ENCODE results near the gene DLGAP1. TPM values are rescaled to one million over a fixed set of nuclear protein-coding genes. Genes with fewer than 3 reads are reported as not detected.

Gene DLGAP1
- total RNA-seq, 3 donors from 2014 or later (not counting 1 experiment from before 2014, with no cell fraction given) = not detected

DNA sequence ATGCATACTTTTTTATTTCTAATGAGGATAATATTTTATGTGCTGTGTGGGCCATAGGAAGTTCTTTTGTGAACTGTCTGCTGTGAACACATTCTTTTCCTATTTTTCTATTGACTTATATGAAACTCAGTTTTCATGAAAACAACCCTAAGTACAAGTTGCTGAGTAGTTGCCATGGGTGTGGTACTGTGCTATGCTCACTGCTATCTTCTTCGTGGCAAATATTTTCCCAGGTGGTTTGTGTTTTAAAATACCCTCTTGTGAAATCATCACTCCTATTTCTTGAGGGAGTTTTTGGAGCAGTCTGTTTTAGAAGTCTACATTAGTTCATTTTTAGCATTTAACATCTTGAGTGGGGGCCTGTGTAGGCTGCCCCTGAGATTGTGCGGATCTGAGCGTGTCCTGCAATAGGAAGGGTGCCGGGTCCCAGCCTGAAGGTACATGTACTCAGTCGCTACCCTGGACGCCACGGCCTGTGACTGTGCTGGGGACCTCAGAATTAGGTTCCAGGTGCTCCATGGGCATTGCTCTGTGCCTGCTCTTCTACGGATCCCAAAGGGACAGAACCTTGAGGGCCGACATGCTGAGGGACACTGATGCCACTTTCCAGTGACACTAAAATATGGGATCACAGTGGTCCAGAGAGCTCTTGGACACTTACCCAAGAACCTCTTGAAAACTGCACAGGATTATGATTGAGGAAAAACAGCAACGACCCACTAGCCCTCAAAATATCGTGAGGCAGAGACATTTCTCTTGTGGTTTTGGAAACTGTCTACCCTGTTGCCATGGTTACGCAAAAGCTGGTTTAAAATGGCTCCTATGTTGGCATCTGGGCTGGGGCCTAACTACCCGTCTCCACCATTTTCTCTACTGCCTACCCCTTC lies 524.7 kb downstream of the DLGAP1 start:
- Mint-ChIP-seq H3K27ac (no peak overlapping the region), H3K36me3 (no peaks in the 10 kb centered on the region), H3K4me3 (no peak overlapping the region), H3K4me1 (no peaks in the 10 kb centered on the region), H3K27me3 (ENCODE audit: low read depth in 2 of 2) (no peaks in the 10 kb centered on the region), H3K9me3 (peaks cover 0 to 4% of the 10 kb centered on the region in 2 donors)
- TF ChIP-seq, protein P1, sequence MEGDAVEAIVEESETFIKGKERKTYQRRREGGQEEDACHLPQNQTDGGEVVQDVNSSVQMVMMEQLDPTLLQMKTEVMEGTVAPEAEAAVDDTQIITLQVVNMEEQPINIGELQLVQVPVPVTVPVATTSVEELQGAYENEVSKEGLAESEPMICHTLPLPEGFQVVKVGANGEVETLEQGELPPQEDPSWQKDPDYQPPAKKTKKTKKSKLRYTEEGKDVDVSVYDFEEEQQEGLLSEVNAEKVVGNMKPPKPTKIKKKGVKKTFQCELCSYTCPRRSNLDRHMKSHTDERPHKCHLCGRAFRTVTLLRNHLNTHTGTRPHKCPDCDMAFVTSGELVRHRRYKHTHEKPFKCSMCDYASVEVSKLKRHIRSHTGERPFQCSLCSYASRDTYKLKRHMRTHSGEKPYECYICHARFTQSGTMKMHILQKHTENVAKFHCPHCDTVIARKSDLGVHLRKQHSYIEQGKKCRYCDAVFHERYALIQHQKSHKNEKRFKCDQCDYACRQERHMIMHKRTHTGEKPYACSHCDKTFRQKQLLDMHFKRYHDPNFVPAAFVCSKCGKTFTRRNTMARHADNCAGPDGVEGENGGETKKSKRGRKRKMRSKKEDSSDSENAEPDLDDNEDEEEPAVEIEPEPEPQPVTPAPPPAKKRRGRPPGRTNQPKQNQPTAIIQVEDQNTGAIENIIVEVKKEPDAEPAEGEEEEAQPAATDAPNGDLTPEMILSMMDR (IDR thresholded peaks at IDR 0.05) = no peak
- Histone ChIP-seq H3K36me3 (ENCODE audit: control insufficient read depth, insufficient read depth, low read length) (no peaks in the 10 kb centered on the region), H3K4me1 (ENCODE audit: control insufficient read depth, insufficient read depth, low read length) (no peaks in the 10 kb centered on the region), H3K27ac (ENCODE audit: low read length) (no peak overlapping the region), H3K9me3 (ENCODE audit: control insufficient read depth, insufficient read depth, low read length) (no peaks in the 10 kb centered on the region), H3K4me3 (ENCODE audit: low read length) (no peak overlapping the region), H3K27me3 (ENCODE audit: control insufficient read depth, insufficient read depth, low read length) (no peaks in the 10 kb centered on the region)
- DNase-seq = no peak
- intact Hi-C loops (cut with micrococcal nuclease) = no loop called here
- 83% methylated on average over 13 of the region's 13 CpGs for WGBS (ENCODE audit: insufficient coverage)
- ATAC-seq = no peak

DNA sequence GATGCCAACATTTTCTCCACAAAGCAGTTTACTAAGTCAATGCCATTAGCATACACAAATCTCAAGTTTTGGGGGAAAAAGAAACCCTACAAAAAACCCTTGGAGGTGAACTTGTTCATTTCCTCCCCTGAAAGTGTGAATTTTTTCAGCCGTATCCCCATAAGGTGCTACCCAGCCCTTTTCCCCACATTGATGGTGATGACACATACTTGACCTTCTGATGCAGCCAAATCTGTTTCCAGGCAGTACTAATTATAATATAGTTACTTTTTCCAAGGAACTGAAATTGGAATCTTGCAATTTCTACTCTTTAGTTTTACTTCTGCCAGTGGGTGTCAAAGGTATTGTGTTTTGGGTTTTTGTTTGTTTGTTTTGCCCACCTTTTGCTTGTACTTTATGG lies 530.7 kb downstream of the DLGAP1 start:
- H3K27me3 ChIP-seq (ENCODE audit: control insufficient read depth, insufficient read depth, low read length) = no peaks in the 10 kb centered on the region
- no peak for ATAC-seq
- H3K27me3 Mint-ChIP-seq (ENCODE audit: low read depth in 2 of 2) = peaks cover 0 to 11% of the 10 kb centered on the region in 2 donors
- peaks cover 0 to 3% of the 10 kb centered on the region in 2 donors for H3K9me3 Mint-ChIP-seq
- H3K27ac ChIP-seq (ENCODE audit: low read length) = no peak overlapping the region
- intact Hi-C loops (cut with micrococcal nuclease) = no loop called here
- H3K36me3 ChIP-seq (ENCODE audit: control insufficient read depth, insufficient read depth, low read length) = no peaks in the 10 kb centered on the region
- no peak overlapping the region for H3K4me3 Mint-ChIP-seq
- TF ChIP-seq, protein P1 (IDR thresholded peaks at IDR 0.05) = no peak
- no peaks in the 10 kb centered on the region for H3K9me3 ChIP-seq (ENCODE audit: control insufficient read depth, insufficient read depth, low read length)
- peaks cover 5 to 6% of the 10 kb centered on the region in 2 donors for H3K4me1 Mint-ChIP-seq
- no peaks in the 10 kb centered on the region for H3K4me1 ChIP-seq (ENCODE audit: control insufficient read depth, insufficient read depth, low read length)
- DNase-seq = no peak
- H3K27ac Mint-ChIP-seq = no peak overlapping the region
- H3K4me3 ChIP-seq (ENCODE audit: low read length) = no peak overlapping the region
- no peaks in the 10 kb centered on the region for H3K36me3 Mint-ChIP-seq
- 33% methylated on average over 1 of the region's 1 CpG for WGBS (ENCODE audit: insufficient coverage)

DNA sequence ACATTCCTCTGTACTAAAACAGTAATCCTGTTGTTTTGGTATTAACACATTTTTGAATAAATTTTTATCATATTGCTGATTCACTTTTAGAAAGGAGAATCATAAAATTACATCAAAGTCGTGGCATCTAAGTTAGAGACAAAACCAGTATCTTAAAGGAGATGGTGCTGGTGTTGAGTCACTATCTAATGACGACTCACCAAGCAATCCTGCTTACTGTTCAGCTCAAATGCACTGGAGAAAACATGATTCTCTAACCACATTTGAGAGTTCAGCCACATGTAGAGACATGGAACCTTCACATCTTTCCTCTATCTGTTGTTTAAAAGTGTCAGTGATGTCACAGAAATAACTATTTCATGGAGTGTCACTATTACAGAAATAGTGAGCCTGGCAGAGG lies 531.4 kb downstream of the DLGAP1 start:
- H3K36me3 ChIP-seq (ENCODE audit: control insufficient read depth, insufficient read depth, low read length) = no peaks in the 10 kb centered on the region
- H3K9me3 ChIP-seq (ENCODE audit: control insufficient read depth, insufficient read depth, low read length) = no peaks in the 10 kb centered on the region
- H3K4me3 ChIP-seq (ENCODE audit: low read length) = no peak overlapping the region
- no peak overlapping the region for H3K27ac Mint-ChIP-seq
- no peak for ATAC-seq
- TF ChIP-seq, protein P1 (IDR thresholded peaks at IDR 0.05) = no peak
- H3K27ac ChIP-seq (ENCODE audit: low read length) = no peak overlapping the region
- 70% methylated on average over 2 of the region's 2 CpGs for WGBS (ENCODE audit: insufficient coverage)
- H3K4me1 ChIP-seq (ENCODE audit: control insufficient read depth, insufficient read depth, low read length) = no peaks in the 10 kb centered on the region
- no peaks in the 10 kb centered on the region for H3K27me3 ChIP-seq (ENCODE audit: control insufficient read depth, insufficient read depth, low read length)
- H3K27me3 Mint-ChIP-seq (ENCODE audit: low read depth in 2 of 2) = peaks cover 0 to 11% of the 10 kb centered on the region in 2 donors
- no peak overlapping the region for H3K4me3 Mint-ChIP-seq
- H3K9me3 Mint-ChIP-seq = peaks cover 0 to 3% of the 10 kb centered on the region in 2 donors
- peaks cover 5 to 6% of the 10 kb centered on the region in 2 donors for H3K4me1 Mint-ChIP-seq
- H3K36me3 Mint-ChIP-seq = no peaks in the 10 kb centered on the region
- no peak for DNase-seq
- intact Hi-C loops (cut with micrococcal nuclease) = no loop called here
